ENCODE results near the gene NUP50.

Gene NUP50, protein sequence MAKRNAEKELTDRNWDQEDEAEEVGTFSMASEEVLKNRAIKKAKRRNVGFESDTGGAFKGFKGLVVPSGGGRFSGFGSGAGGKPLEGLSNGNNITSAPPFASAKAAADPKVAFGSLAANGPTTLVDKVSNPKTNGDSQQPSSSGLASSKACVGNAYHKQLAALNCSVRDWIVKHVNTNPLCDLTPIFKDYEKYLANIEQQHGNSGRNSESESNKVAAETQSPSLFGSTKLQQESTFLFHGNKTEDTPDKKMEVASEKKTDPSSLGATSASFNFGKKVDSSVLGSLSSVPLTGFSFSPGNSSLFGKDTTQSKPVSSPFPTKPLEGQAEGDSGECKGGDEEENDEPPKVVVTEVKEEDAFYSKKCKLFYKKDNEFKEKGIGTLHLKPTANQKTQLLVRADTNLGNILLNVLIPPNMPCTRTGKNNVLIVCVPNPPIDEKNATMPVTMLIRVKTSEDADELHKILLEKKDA

DNA sequence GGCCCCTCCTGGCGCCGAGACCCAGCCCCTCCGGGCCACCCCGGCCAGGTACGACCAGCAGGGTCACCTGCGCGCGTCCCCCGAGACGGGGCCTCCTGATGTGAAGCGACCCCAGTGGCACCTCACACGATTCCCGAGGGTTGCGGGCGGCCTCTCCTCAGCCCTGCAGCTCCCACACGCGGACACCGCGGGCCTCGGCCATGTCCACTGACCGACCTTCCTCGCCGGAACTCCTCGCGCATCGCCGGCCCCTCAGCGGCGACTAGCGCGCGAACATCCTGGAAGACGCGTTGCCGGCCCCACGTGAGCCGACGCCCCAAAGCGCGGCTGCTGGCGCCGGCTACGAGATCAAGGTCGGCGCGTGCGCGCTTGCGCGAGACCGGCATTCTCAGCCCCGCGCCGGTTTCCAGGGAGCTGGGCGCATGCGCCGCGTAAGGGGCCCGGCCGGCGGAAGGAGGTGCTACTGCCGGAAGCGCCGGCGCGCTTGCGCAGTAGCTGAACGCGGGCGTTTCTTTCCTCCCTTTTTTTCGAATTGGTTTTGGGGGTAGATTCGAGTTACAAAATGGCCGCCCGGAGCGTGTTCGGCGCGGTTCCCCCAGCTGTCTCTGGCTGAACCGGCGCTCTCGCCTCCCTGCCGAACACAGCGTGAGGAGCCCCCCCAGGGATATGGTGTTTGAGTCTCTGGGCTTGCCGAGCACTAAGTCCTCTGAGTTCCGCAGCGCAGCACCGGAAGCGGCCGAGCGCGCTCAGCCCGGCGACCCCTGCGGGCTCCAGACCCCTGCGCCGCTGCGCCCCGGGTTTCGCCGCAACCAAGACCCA is at the start of gene NUP50:
TSS of gene NUP50 (plus strand) at position 475 of the 819 bp plus-strand sequence. CDS start 4,253 bp downstream, outside the sequence.
- DNase-seq (ENCODE audit: low read depth): peak; percentile 85

DNA sequence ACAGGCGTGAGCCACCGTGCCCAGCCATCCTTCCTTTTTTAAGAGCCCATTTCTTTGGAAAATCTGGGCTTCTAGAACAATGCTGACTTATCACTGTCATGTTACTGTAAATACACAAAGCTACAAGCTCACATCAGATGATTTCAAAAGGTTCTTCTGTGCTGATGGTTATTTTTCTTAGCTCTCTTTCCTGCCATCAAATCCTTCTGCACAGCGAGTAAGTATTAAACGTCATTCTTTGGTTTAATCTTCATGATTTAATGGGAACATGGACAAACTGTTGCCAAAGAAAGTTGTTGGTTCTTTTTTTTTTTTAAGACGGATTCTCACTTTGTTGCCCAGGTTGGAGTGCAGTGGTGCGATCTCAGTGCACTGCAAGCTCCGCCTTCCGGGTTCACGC is 43.3 kb upstream of the NUP50 start:
- no peak for DNase-seq (ENCODE audit: low read depth)

DNA sequence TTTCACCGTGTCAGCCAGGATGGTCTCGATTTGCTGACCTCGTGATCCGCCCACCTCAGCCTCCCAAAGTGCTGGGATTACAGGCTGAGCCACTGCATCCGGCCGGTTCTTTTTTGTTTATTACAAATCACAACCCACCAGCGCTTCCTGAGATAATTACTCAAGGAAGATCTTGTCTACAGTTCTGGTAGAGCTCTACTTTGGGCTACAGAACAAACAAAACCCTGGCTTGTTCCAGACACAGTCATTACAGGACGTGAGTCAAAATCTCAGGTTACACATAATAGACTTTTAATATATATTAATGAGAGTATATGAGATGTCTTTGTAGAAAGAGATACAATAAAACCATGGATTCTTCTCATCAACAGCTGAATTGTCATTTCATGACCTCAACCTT is 42.8 kb upstream of the NUP50 start:
- no peak for DNase-seq (ENCODE audit: low read depth)

DNA sequence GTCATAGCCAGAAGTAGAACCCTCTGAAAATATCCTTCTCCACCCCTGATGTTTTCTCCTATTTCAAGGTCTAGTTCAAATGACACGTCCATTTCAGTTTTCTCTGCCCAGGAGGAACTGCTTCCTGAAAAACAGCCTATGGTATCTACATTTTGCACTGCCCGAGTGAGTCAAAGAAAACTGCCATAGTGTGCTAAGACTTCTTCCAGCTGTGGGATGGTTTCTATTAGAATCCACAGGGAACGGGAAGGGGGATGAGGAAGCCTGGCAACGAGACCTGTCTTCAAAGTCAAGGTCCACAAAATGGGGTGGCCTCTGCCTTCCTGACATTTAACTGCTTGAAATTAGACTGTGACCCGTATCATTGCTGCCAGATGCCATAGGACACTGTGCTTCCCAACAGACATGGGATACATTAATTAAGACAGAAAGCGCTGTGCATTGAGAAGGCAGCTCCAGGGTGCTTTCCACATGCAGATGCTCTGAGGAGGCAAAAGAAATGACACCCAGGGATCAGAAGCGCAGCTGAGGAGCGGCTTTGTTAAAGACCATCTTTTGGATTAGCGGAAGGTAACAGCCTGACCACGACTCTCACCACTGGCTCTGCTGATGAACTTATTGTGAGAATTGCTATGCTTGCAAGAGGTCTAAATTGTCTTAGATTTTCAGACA is 39.4 kb upstream of the NUP50 start:
- no peak for DNase-seq (ENCODE audit: low read depth)

DNA sequence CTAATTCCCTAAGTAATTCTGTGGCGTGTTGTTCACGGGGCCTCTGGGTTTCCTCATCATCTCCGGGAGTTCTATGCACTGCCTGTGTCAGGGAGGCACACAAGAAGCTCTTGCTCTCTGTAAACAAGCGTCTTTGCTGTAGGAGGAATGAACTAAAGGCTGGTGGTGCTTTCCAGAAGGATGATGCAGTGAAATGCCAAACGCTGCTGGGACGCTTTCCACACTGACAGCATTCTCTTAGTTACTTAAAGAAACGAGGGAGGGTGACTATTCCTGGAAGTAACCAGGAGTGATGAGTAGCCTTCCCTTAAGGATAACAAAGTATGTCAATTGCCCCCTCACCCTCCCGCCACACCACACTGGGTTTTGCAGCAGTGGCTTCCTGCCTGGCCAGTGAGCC is 38.5 kb upstream of the NUP50 start:
- no peak for DNase-seq (ENCODE audit: low read depth)

DNA sequence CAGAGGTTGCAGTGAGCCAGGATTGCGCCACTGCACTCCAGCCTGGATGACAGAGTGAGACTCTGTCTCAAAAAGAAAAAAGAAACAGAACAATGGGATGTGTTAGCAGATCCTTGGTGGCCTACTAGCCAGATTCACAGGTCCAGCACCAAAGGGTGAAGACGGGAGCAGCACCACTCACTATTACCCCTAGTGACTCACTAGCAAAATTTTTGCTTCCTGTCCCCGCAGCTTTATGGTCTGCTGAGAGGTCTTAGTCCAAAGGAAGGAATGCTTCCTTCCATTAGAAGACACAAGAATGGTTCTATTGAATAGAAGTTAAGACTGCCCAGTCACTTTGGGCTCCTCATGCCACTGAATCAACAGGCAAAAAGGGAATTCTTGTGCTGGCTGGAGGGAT is 35.9 kb upstream of the NUP50 start:
- DNase-seq (ENCODE audit: low read depth): peak; percentile 46

DNA sequence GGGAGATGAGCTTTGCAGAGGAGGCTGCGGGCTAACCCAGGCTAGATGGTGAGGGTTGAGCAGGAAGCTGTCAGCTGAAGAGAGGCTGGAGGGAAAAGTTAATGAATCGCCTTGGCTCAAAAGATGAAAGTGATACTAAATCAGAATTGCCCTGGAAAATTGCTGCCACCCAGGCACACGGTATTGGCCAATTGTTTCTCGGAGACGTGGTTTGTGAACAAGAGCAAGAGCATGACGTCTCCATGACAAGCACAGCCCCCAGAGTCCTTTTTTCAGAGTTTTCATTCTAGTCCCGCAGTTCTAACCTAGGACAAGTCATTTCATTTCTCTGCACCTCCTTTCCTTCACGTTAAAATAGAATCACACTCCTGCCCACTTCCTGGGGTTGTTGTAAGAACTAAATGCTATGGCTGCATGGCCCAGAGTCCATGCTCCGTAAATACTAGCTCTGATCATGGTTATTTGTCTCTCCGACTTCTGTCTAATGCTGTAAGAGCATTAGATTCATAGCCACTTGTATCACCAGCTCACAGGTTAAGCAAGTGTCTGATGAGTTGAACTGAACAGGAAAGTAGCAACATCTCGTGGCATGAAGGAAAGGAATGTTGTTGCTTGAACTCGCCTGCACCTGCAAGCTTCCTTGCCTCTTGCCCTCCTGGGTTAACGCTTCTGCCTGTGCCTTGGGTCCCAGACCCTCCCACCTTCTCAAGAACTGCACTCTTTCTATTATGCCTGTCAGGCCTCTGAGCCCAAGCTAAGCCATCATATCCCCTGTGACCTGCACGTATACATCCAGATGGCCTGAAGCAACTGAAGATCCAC is 33.8 kb upstream of the NUP50 start:
- DNase-seq (ENCODE audit: low read depth): no peak

DNA sequence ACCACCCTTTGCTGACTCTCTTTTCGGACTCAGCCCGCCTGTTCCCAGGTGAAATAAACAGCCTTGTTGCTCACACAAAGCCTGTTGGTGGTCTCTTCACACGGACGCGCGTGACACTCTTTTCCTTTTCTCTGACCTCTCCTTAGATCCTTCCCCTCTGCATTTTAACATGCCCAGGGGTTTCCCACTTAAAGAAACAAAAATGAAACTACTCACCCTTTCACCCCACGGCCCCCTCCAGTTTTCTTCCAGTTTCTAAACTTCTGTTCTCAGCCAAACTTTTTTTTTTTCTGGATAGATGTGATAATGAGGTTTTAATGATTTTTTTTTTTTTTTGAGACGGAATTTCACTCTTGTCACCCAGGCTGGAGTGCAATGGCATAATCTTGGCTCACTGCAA is 32.8 kb upstream of the NUP50 start:
- DNase-seq (ENCODE audit: low read depth): no peak

DNA sequence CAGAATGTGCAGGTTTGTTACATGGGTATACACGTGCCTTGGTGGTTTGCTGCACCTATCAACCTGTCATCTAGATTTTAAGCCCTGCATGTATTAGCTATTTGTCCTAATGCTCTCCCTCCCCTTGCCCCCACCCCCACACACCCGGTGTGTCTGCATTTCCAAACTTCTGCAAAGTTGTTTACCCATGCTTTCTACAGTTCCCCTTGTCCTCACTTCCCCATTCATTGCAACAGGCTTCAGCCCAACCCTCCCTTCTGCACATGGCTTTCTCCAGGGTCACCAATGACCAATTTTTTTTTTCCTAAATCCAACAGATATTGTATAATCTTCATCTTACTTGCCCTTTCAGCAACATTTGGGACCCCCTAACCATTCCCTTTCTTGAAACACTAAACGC is 32.0 kb upstream of the NUP50 start:
- DNase-seq (ENCODE audit: low read depth): no peak

DNA sequence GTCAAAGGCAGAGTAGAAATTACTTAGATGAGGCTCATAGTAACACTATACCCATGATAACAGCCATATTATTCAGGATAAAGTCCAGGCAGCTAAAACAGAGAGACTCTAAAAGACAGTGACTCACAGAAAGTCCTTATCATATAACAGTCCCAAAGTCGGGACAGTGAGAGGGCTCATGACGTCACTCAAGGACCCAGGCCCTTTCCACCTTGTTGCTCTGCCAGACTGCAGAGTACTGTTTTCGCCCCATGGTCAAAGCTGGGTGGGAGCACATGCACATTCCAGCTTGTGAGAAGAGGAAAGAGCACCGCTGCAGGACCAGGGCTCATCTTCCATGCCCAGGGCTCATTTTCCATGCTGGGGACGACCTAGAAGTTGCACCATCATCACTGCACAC is 29.4 kb upstream of the NUP50 start:
- no peak for DNase-seq (ENCODE audit: low read depth)

DNA sequence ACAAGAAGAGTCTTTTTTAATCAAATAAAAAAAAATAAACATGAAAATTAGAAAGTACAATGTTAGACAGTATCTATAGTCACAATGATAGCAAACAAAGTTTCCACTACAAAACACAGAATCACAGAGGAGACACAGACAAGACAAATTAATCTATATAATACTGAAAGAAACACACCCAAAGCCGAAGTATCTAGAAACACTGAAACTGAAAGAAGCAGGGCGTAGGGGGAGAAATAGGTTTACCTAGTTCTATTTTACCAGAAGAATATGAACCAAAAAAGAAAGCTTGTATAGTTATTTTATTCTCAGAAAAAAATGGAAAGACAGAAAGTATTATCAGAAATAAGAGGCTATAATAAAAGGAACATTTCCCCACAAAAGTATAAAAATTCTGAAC is 27.1 kb upstream of the NUP50 start:
- no peak for DNase-seq (ENCODE audit: low read depth)

DNA sequence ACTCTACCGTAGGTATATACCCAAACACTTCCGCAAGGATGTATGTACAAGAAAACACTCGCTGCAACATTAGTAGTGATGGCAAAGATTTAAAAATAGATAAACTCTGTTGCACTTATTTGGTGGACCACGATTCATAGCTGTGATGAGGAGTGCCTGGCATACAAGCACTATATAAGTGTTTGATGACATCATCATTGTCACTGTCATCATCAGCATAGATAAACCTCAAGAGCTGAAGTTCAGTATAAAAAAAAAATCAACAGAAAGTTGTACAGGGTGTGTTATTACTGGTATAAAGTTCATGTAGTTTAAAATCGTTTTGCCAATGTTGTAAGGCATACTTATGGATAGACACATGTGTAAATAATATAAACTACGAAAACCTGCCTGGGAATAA is 24.0 kb upstream of the NUP50 start:
- no peak for DNase-seq (ENCODE audit: low read depth)

DNA sequence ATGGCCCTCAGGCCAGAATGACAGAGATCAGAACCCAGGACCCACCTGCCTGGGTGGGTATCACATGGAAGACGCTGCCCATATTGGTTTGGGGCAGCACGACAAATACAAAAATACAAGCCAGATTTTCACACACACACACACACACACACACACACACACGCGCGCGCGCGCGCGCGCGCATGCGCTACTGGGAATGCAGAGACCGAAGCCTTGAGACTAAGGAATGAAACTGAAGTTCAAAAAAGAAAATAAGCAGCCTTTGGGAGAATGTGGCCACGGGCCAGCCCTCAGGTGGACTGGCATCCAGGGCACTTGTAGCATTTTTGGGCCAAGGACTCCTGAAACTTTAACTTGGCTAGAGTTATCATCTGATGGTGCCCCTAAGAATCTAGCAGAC is 21.3 kb upstream of the NUP50 start:
- no peak for DNase-seq (ENCODE audit: low read depth)

DNA sequence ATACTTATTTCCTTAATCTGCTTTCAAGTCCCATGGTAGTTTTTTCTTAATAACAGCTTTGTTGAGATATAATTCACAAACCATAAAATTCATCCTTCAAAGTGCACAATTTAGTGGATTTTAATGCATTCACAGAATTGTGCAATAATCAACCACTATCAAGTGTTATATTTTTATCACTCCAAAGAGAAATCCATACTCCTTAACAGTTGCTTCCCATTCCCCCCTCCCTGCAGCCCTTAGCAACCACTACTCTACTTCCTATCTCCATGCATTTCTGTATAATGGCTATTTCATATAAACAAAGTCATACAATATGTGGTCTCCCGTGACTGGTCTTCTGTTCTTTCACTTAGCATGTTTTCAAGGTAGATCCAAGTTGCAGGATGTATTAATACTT is 18.8 kb upstream of the NUP50 start:
- DNase-seq (ENCODE audit: low read depth): no peak

DNA sequence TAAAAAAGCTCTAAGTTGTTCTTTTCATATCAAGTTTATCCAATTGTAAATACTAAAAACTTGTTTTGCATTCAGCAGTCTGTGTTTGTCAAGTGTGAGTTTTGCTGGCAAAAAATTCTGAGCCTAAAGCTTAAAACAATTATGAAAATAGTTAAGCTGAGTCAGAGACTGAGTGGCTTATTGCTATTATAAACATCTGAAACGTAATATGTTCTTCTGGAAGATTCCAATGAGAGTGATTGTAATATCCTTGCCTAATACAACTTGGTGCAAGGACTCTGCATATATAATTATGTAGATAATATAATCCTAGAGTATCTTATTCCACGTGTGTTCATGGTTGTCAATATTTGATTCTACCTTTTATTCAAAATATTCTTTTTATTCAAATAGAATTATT is 14.1 kb upstream of the NUP50 start:
- DNase-seq (ENCODE audit: low read depth): no peak

DNA sequence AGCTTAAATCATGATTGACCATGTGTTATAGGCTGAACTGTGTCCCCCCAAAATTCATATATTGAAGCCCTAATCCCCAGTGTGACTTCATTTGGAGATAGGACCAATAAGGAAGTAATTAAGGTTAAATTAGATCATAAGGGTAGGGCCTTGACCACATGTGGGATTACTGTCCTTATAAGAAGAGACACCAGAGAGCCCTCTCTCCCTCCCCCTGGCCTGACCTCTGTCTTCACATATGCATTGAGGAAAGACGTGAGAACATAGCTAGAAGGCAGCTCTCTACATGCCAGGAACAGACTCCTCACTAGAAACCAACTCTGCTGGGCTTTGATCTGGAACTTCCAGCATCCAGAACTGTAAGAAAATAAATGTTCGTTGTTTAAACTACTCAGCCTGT is 13.6 kb upstream of the NUP50 start:
- no peak for DNase-seq (ENCODE audit: low read depth)

DNA sequence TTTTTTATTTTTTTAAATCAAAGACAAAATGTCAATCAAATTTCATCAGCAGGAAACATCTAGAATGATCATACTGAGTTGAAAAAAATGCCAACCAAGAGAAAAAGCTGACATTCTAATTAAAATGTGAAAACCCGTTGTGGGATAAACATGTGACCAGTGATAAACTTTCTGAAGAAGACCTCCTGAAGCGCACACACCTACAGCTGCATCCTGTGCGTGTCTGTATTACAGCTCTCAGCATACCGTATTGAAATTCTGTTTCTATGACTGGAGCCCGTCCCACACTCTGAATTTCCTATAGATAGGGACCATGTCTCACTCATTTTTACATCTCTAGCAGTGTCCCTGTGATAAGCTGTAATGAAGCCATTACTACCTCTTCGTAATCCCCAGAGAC is 12.2 kb upstream of the NUP50 start:
- no peak for DNase-seq (ENCODE audit: low read depth)

DNA sequence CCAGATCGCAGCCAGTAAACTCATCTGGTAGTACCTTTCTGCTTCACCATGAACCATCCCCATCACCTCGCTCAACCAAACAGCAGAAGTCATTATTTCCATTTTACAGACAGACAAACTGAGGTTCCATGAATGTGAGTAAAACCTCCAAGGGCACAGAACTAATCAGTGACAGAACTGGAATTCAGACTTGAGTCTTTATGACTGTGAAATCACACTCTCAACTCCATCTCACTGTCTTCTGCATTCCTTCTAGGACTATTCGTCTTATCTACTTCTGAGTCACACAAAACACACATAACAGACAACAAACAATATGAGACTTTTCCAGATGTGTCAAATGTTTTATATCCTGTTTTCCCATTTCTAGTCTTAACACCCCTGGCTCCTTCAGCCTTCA is 9.3 kb upstream of the NUP50 start:
- DNase-seq (ENCODE audit: low read depth): peak; percentile 51

DNA sequence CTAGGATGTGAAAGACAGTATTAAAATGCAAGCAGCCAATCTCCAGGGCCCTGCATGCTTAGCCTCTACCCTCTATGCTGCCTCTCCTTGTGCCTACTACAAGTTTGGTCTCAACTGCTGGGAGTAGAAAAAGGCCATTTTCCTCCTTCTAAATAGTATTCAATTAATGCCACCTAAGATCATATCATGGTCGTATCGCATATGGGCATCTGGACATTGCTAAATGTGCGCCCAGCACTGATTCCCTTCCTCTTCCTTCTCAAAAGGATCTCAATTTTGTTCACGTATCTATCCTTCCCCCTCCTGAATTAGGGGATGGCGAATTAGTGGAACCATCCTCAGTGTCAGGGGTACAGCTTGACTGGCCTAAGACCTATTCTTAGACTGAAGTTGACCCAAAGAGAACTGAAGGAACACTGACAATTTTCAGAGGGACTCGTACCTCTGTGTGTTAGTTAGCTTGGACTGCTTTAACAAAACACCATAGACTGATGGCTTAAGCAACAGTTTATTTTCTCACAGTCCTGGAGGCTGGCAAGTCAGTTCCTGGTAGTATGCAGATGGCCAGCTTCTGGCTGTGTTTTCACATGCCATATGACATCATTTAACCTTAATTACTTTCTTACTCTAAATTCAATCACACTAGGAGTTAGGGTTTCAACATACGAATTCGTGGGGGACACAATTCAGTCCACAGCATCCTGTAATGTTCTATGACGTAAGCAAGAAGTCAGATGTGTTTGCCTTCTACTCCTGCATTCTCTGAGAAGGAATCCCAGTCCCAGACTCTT is 8.5 kb upstream of the NUP50 start:
- DNase-seq (ENCODE audit: low read depth): no peak

DNA sequence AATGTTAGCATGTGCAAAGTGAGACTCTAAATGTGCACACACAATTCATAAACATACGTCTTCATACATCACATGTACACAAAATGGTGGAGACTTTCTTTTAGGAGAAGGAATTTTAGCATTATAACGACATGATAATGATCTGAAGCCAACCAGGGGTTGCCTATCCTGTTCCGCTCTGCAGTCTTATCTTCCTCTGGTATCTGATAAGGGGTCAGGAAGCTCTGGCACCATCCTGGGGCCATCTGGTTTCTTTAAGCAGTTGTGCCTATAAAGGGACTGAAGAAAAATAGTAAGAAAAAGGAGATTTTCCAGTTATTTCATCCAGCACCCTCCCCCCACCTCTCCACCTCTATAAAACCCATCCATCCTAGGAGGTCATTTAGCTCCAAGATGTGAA is 5.8 kb upstream of the NUP50 start:
- DNase-seq (ENCODE audit: low read depth): no peak

Measured in HS-5 (cell line).